GM12801 (cell line): ENCODE results near the gene FIBCD1.

Experiments
- CTCF ChIP-seq: IDR thresholded peaks from one replicate; pipeline ENCODE4 v1.5.1; 2011; ENCODE audit warnings: control low read depth; ENCODE audit not compliant: insufficient read length; ENCODE audit errors: extremely low read depth

The FIBCD1 gene

GRCh38 chr9:130925050-130925678 is 13.9 kb downstream of the FIBCD1 start:
- no peak for TF ChIP-seq CTCF

GRCh38 chr9:130924448-130924788 is 14.6 kb downstream of the FIBCD1 start:
- TF ChIP-seq CTCF = no peak

- TF ChIP-seq CTCF = no peak
Observed at GRCh38 chr9:130923611-130924447, 15.2 kb downstream of the FIBCD1 start.

GRCh38 chr9:130922893-130923610 is 16.0 kb downstream of the FIBCD1 start:
- no peak for TF ChIP-seq CTCF

- TF ChIP-seq CTCF = no peak
Observed at GRCh38 chr9:130921989-130922892, 16.8 kb downstream of the FIBCD1 start.

- TF ChIP-seq CTCF = no peak
Observed at GRCh38 chr9:130921300-130921988, 17.6 kb downstream of the FIBCD1 start.
